ENCODE data around the gene METTL1. TPM values are rescaled to one million over a fixed set of nuclear protein-coding genes. Genes with fewer than 3 reads are reported as not detected.

METTL1 gene
- total and polyA plus RNA-seq, 2 donors (not counting 1 experiment from before 2014, with no cell fraction given), result 9.1 to 9.2 TPM

DNA sequence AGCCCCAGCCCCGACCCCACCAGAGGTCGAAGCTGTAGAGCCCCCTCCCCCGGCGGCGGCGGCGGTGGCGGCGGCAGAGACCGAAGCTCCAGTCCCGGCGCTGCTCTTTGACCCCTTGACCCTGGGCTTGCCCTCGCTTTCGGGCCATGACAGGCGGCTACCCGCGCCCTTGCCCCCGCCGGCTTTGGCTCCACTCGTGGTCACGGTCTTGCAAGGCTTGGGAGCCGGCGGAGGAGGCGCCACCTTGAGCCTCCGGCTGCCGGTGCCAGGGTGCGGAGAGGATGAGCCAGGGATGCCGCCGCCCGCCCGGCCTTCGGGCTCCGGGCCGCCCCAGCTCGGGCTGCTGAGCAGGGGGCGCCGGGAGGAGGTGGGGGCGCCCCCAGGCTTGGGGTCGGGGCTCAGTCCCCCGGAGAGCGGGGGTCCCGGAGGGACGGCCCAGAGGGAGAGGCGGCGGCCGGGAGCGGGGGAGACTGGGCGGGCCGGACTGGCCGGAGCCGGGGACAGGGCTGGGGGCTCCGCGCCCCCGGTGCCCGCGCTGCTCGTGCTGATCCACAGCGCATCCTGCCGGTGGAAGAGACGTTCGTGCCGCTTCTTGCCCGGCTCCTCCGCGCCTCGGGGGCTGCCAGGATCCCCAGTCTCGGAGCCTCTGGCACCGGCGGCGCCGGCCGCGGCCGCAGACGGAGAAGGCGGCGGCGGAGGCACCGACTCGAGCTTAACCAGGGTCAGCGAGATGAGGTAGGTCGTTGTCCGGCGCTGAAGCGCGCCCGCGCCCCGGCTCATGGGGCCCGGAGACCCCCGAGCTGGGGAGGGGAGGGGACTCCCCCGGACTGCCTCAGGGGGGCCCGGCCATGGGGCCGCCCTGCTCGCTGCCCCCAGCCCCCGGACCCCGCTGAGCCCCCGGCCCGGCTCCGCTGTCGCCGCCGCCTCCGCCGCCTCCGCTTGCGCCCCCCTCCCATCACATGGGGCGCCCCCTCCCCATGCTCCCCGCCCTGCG, 34.1 kb downstream of the METTL1 start:
- Histone ChIP-seq H3K79me2 (ENCODE audit: control insufficient read depth, insufficient read depth, low read length) (peaks cover 56% of the 10 kb centered on the region), H3K9me3 (ENCODE audit: control extremely low read depth in 1 of 3, control insufficient read depth in 2 of 3, insufficient read depth in 1 of 3, low read length in 2 of 3) (no peaks in the 10 kb centered on the region), H3K4me1 (ENCODE audit: control insufficient read depth in 2 of 2, insufficient read depth in 2 of 2, low read length in 2 of 2) (peaks cover 31 to 38% of the 10 kb centered on the region in 2 donors), H3K36me3 (replicated peaks in 1 of 2; ENCODE audit: control extremely low read depth in 1 of 2, control insufficient read depth in 1 of 2, extremely low read depth in 1 of 2, insufficient read depth in 2 of 2, low read length in 1 of 2) (peaks cover 0 to 48% of the 10 kb centered on the region in 2 experiments), H2AFZ (ENCODE audit: insufficient read depth, low read depth, low read length, poor library complexity, severe bottlenecking) (no peak overlapping the region), H4K20me1 (ENCODE audit: control insufficient read depth, insufficient read depth, low read length, poor library complexity, severe bottlenecking) (peaks cover 57% of the 10 kb centered on the region), H3K4me2 (replicated peaks; ENCODE audit: low read depth, low read length, poor library complexity, severe bottlenecking) (no peak overlapping the region), H3K27ac (ENCODE audit: low read length in 2 of 2) (no peak overlapping the region), H3K27me3 (replicated peaks in 1 of 4; ENCODE audit: control extremely low read depth in 1 of 4, control insufficient read depth in 3 of 4, insufficient read depth in 4 of 4, low read length in 3 of 4) (no peaks in the 10 kb centered on the region), H3K4me3 (ENCODE audit: control extremely low read depth in 1 of 5, extremely low read depth in 1 of 5, insufficient read depth in 1 of 5, low read depth in 2 of 5, low read length in 4 of 5) (no peak overlapping the region), H3K9ac (ENCODE audit: low read length) (no peak overlapping the region)
- ChIA-PET POLR2A (interaction anchor here (0.6 kb wide), 1 partner anchor 65 kb away, joined by 3 read pairs; no protein-coding TSS in a partner anchor), CTCF (no interaction called here)
- H3K9me3 Mint-ChIP-seq (ENCODE audit: insufficient read depth), result no peaks in the 10 kb centered on the region
- no peak for TF ChIP-seq EZH2 (IDR thresholded peaks at IDR 0.05; ENCODE audit: borderline replicate concordance, insufficient read depth, low read depth, low read length, poor library complexity, severe bottlenecking)
- TF ChIP-seq CTCF (IDR thresholded peaks at IDR 0.05), result no peak
- intact Hi-C loops (cut with micrococcal nuclease), result no loop called here
- no peaks in the 10 kb centered on the region for H3K27me3 Mint-ChIP-seq
- 96% methylated on average over 92 of the region's 110 CpGs for WGBS (ENCODE audit: insufficient coverage)
- H3K4me1 Mint-ChIP-seq, result peaks cover 33% of the 10 kb centered on the region
- no peak for ATAC-seq (ENCODE audit: low read depth)
- no peak overlapping the region for H3K4me3 Mint-ChIP-seq
- no peak overlapping the region for H3K27ac Mint-ChIP-seq
- no peak for DNase-seq
